HG03565 (cell line): ENCODE results near the gene CEACAM18.
"Not testable (repeated sequence)": the region's sequence is repeated elsewhere in the genome, so short reads cannot be mapped to it uniquely, and the experiment has no call there.

Experiments used
- ATAC-seq: cut with Tn5 transposase; IDR thresholded peaks from one replicate; pipeline ENCODE4 v1.9.1; 2021; ENCODE audit warnings: mild to moderate bottlenecking, moderate library complexity; ENCODE audit not compliant: unreplicated experiment

The CEACAM18 gene

DNA sequence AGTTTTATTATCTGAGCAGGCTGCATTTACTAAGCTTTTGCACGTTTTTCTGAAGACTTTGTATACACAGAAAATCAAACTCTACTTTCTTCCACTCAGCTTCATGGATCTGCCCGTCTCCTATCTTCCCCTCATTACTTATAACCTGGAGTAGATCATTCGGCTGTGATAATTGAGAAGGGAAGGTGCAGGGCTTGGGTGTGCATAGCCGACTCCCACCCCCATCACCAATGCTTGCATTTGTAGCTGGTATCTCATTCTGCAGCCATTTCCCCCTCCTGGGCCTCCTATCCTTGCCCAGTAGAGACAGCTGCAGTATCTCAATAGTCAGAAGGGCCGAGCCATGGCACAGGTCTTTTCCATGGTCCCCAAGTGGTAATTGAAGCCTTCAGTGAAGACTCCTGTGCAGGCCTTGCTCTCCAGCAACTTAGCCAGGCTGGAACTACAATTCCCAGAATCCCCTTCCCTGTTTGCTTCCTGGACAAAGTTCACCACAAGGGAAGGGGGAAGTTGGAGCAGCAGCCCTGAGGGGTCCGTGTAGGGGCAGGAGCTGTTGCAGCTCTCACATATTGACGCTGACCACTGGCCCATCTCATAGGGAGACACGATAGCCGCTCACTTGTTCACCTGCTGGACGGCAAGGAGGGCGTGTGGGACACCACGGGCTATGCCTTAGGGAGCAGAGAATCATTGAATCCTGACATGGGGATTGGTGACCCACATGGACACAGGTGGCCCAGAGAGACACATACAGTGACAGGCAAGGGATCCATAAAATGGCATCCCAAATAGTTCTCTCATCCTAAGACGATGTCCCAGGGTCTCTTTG, 18.0 kb upstream of the CEACAM18 start:
- ATAC-seq: no peak

DNA sequence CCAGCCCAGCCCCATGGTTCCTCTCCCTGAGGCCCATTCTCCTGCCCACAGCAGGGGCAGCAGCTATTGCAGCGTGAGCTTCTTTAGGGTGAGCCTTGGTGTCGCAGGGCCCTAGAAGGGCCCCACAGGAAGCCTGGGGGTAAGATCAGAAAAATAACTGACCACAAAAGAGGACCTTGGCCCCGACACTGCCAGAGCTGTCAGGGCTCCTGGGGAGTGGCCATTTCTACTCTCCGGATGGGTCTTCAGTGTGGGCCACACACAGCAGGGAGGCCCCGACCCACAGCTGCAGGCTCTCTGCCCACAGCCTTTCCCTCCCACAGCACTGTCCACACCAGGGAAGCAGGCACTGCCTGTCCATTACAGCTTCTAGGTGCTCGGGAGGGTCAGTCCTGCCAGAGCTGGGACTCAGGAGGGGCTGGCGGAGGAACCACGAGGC, 16.6 kb upstream of the CEACAM18 start:
- no peak for ATAC-seq

DNA sequence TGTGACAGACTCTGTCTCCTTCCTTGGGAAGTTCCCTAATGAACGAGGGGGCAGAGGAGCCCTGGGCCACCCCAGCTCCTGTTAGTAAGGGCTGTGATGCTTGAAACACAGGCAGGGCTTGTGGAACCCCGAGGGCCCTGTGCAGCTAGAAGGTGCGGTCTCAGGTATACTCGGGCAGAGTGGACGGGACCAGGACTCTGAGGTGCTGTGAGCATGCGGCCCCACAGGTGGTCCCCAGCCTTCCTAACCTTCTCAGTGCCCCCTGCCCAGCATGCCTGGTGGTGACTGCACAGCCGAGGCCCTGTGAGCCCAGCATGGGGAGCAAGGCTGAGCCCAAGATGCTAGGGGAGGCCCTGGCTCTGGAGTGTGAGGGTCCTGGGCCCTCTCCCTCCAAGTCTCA, 16.1 kb upstream of the CEACAM18 start:
- no peak for ATAC-seq

DNA sequence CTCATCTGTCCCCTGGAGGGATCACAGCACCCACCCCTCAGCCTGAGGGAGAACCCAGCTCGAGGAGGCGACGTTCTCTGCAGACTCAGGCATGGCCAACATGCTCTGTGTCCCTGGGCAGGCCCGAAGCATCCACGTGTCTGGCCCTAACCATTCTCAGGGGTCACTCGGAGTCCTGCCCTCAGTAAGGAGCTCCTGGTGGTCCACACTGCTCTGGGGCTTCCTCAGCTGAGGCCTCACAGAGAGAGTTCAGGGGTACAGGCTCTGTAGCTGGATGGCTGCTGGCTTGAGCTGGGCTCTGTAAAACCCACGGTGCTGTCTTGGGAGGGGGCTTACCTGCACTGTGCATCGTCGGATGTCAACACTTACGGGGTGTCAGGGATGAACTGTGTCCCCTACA, 15.7 kb upstream of the CEACAM18 start:
- ATAC-seq: no peak

DNA sequence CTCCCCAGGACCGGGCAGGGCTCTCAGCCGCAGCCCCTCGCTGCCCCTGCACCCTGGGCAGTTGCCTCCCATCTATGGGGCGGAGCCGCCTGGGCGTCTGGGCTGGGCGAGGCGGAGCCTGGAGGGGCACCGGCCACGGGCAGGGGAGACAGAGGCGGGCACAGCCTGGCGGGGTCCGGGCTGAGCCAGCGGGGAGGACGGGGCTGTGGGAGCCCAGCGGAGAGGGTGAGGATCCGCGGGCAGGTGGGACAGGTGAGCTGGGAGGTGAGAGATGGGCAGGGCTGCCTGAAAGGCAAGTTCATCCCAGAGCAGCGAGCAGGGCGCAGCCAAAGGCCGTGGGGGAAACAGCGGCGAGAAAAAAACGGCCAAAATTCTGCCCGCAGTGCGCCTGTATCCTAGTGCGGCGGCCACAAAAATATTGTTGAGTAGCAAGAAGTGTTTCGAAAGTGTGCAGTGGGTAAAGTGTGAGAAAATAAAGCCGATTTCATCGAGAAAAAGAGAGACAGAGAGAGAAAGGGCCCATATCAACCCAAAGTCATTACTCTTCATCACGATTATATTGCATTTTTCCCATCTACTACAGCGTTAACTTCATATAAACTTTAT, 14.3 kb upstream of the CEACAM18 start:
- not testable (repeated sequence) for ATAC-seq

- ATAC-seq: no peak
Observed at GRCh38 chr19:51466723-51467122, 11.6 kb upstream of the CEACAM18 start.

DNA sequence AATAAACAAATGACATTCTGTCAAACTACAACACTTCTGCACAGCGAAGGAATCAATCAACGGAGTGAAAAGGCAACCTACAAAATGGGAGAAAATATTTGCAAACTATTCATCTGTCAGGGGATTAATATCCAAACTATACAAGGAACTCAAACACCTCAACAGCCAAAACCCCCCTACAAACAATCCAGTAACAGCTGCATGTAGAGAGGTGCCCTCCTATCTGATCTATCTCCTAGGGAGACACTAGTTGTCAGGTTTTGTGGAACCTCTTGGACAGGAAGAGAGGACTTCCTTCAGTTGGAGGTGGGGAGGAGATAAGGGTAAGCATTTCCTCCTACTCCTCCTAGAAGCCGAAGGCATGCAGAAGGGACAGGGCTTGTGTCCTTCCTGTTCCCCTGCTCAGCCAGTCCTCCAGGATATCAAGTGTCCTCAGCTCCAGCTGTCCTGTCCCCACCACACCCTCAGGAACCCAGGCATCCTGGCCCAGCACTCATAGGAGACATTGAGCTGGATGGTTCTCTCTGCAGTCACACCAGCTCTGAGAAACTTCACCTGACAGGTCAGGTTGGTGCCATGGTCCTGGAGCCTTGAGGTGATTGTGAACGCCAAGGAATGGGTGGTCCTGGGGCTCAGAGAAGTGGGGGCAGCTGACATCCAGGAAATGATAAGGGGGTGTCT, 10.3 kb upstream of the CEACAM18 start:
- ATAC-seq: no peak

DNA sequence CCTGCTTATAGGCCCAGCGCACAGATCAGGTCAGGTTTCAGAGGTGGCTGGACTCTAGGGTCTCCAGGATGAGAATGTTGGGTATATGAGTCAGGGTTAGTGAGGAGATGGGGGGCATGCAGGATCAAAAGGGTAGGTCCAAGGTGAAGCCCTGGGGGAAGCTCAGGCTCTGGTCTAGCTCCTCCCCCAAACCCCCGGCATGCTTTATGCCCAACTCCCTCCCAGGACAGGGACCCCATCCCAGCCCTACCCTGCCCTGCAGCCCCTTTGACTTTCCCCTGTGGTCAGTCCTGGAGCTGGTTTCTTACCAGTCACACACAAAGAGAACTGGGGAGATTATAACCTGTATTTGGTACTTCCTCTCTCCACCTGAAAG, 9.8 kb upstream of the CEACAM18 start:
- no peak for ATAC-seq

DNA sequence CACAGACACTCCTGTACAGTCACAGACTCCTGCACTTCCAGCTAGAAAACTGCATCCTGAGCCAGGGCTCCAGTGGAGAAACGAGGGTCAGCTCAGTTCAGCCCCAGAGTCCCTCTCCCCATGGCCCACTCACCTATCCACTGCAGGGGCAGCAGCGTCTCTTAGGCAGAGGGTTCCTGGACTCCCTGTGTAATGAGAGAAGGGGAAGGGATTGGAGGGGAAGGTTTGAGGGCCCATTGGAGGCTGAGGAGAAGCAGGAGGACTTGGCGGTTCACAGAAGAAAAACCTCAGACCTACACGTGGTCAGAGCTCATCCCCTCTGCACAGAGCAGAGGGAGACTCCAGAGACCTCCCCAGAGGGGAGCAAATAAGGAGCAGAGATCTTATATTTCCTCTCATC, 9.2 kb upstream of the CEACAM18 start:
- ATAC-seq: no peak

- no peak for ATAC-seq
Observed at GRCh38 chr19:51469629-51470028, 8.7 kb upstream of the CEACAM18 start.

DNA sequence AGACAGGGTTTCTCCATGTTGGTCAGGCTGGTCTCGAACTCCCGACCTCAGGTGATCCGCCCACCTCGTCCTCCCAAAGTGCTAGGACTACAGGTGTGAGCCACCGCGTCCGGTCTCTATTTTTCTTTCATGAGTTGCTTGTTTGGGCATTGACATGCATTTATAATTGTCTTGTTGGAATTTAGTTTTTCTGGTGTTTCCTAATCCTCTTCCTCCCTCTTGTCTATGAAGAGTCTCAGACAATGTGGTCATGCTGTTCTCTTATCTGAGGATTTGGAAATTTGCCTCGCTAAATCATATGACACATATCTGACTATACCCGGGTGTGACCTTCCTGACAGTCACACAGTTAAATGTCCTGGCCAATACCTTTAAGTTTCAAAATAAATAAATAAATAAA, 7.4 kb upstream of the CEACAM18 start:
- no peak for ATAC-seq

DNA sequence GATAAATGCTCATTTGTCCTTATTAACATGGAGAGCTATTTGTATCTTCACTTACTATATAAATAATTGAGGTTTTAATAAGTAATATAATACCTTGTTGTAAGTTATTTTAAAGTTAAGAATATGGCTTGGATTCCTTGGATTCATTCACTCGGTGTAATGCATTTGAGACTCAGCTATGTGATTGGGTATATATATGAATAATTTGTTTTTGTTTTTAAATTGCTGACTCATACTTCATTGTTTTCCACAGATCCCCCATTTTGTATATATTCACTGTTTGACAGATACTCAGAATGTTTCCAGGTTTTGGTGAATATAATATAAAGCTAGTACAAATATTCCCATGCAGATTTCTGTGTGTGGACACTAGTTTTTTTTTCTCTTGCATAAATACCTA, 6.8 kb upstream of the CEACAM18 start:
- no peak for ATAC-seq

DNA sequence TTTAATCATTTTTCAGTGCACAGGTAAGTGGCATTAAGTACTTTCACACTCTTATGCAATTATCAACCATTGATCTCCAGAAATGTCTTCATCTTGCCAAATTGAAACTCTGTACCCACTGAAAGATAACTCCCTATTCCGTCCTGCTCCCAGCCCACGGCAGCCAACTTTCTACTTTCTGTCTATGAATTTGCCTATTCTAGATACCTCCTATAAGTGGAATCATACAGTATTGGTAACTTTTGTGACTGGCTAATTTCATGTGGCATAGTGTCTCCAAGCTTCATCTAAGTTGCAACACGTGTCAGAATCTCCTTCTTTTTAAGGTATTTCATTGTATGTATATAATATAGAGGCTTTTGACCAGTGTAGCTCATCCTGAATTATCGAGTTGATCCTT, 5.7 kb upstream of the CEACAM18 start:
- no peak for ATAC-seq

GRCh38 chr19:51473009-51473707, 5.2 kb upstream of the CEACAM18 start:
- ATAC-seq: no peak

DNA sequence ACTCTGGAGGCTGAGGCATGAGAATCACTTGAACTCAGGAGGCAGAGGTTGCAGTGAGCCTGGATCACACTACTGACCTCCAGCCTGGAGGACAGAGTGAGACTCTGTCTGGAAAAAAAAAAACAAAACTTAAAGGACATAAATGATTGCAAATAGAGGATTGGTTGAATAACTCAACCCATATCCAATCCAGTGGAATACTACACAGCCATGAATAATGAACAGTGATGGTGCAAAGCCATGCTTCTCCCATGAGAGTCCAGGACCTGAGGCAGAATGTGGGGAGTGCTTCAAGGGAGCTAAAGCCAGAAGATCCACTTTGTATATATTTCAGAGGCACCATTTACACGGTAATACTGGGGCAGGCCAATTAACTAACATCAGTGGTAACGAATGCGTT, 2.2 kb upstream of the CEACAM18 start:
- no peak for ATAC-seq

DNA sequence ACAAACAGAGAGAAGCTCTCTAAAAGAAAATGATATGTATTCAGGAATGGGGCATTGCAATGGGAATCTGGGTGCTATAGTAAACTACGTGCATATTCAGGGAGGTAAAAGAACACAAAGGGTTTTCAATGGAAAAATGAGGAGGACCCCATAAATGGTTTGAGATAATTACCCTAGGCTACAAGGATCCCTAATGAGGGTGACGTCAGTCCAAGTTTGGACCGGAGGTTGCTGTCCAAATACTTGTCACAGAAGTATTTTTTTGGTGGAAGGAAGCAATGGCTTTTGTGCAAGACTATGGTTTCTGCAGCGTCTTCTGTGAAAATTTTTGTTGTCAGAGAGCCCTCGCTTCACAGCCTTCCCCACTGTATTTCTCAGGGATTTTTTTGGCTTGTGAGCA, 995 bp upstream of the CEACAM18 start:
- ATAC-seq: no peak

GRCh38 chr19:51479531-51480331, 1.4 kb downstream of the CEACAM18 start:
- no peak for ATAC-seq

- no peak for ATAC-seq
Observed at GRCh38 chr19:51480590-51480989, 2.3 kb downstream of the CEACAM18 start.

DNA sequence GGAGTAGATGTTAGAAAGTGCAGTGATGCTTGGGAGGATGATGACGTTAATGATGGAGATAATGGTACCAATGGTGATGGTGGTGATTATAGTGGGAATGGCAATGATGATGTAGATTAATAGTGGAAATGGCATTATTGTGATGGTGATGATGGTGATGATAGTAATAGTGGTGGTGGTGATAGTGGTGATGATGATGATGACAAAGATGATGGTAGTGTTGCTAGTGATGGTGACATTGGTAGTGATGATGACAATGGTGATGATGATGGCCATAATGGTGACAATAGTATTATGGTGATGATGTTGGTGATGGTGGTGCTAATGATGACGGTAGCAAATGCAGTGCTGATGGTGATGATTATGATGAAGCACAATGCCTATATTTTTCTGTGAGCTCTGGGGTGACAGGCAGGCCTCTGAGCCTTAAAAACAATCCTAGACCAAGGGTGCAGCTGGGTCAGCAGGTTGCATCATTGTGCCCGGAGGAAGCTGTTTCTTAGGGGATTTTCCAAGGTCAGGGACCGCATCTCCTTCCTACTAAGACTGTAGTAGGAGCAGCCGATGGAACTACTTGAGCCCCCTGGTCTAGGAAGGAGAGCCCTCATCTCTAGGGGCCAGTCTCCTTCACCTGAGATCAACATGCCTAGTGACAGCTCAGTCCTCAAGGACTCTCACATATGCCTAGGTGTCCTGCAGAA, 7.8 kb downstream of the CEACAM18 start:
- no peak for ATAC-seq

GRCh38 chr19:51488491-51488890, 10.2 kb downstream of the CEACAM18 start:
- no peak for ATAC-seq
